Neural cell (in vitro differentiated cells): ENCODE data around the gene ITPR2. TPM values are rescaled to one million over a fixed set of nuclear protein-coding genes. Genes with fewer than 3 reads are reported as not detected.

ENCODE experiments used
- H2AFZ ChIP-seq: fragments of 200-600, 300-800 bp; sonication (generic), shearing (Covaris generic); 2 replicates; pipeline ENCODE4 v1.6.0; 2014; ENCODE audit warnings: low read depth, mild to moderate bottlenecking, antibody characterized with exemption, low read length, moderate library complexity
- H3F3A ChIP-seq: fragments of 200-600 bp; shearing (Covaris generic); 2 replicates; pipeline ENCODE4 v1.6.1; 2016; ENCODE audit warnings: mild to moderate bottlenecking, moderate library complexity, mixed read lengths, antibody characterized with exemption, low read length; ENCODE audit not compliant: insufficient read depth, poor library complexity, severe bottlenecking
- H3K27ac ChIP-seq: fragments of 200-600, 300-800 bp; sonication (generic), shearing (Covaris generic); 2 replicates; pipeline ENCODE4 v1.5.1; 2014; ENCODE audit warnings: mild to moderate bottlenecking, low read length, moderate library complexity
- H3K27me3 ChIP-seq: fragments of 300-800, 200-600 bp; sonication (generic), shearing (Covaris generic); 2 replicates; pipeline ENCODE4 v1.6.0; 2014; ENCODE audit warnings: mild to moderate bottlenecking, low read depth, low read length, moderate library complexity; ENCODE audit not compliant: insufficient read depth
- H3K36me3 ChIP-seq: fragments of 300-800, 200-600 bp; sonication (generic), shearing (Covaris generic); 2 replicates; pipeline ENCODE4 v1.5.1; 2014; ENCODE audit warnings: mild to moderate bottlenecking, antibody characterized with exemption, low read length, moderate library complexity; ENCODE audit not compliant: insufficient read depth
- H3K4me2 ChIP-seq: fragments of 300-800, 200-600 bp; sonication (generic), shearing (Covaris generic); 2 replicates; pipeline ENCODE4 v1.6.0; 2014; ENCODE audit warnings: mild to moderate bottlenecking, low read length
- H3K4me3 ChIP-seq: fragments of 300-800, 200-600 bp; sonication (generic), shearing (Covaris generic); 2 replicates; pipeline ENCODE4 v1.5.1; 2014; ENCODE audit warnings: mild to moderate bottlenecking, low read length, moderate library complexity
- H3K79me2 ChIP-seq: fragments of 200-600 bp; shearing (Covaris generic); replicated peaks from 2 replicates; pipeline ENCODE4 v1.6.0; 2014; ENCODE audit warnings: mild to moderate bottlenecking, low read length, moderate library complexity; ENCODE audit not compliant: insufficient read depth
- H3K9ac ChIP-seq: fragments of 300-800, 200-600 bp; sonication (generic), shearing (Covaris generic); 2 replicates; pipeline ENCODE4 v1.6.1; 2016; ENCODE audit warnings: mild to moderate bottlenecking, low read length, mixed read lengths
- H3K9me2 ChIP-seq: fragments of 200-600 bp; shearing (Covaris generic); 2 replicates; pipeline ENCODE4 v1.6.1; 2016; ENCODE audit warnings: mild to moderate bottlenecking, low read length, mixed read lengths; ENCODE audit not compliant: insufficient read depth
- H3K9me3 ChIP-seq: fragments of 200-600, 300-800 bp; sonication (generic), shearing (Covaris generic); 2 replicates; pipeline ENCODE4 v1.6.1; 2016; ENCODE audit warnings: mild to moderate bottlenecking, mixed run types, low read length, moderate library complexity, mixed read lengths
- H4K20me1 ChIP-seq: fragments of 200-600 bp; shearing (Covaris generic); 2 replicates; pipeline ENCODE4 v1.6.1; 2016; ENCODE audit warnings: mild to moderate bottlenecking, mixed run types; ENCODE audit not compliant: insufficient read depth
- EP300 ChIP-seq: fragments of 450-650 bp; conservative IDR thresholded peaks from 2 replicates; pipeline ENCODE4 v1.6.1; 2014; ENCODE audit warnings: antibody characterized with exemption, mild to moderate bottlenecking, moderate library complexity; ENCODE audit not compliant: poor library complexity, severe bottlenecking
- EZH2 ChIP-seq: fragments of 200-600, 300-800 bp; shearing (Covaris generic), sonication (generic); IDR thresholded peaks from 2 replicates; pipeline ENCODE4 v1.6.1; 2014; ENCODE audit warnings: antibody characterized with exemption, low read length, borderline replicate concordance, mild to moderate bottlenecking; ENCODE audit not compliant: insufficient read depth, poor library complexity, severe bottlenecking
- MXI1 ChIP-seq: fragments of 450-650 bp; conservative IDR thresholded peaks from 2 replicates; pipeline ENCODE4 v1.6.1; 2014; ENCODE audit warnings: antibody characterized with exemption, mild to moderate bottlenecking; ENCODE audit not compliant: poor library complexity, severe bottlenecking
- POLR2AphosphoS5 ChIP-seq: IDR thresholded peaks from 2 replicates; pipeline ENCODE4 v1.6.1; 2012
- RAD21 ChIP-seq: fragments of 450-650 bp; conservative IDR thresholded peaks from 2 replicates; pipeline ENCODE4 v1.6.1; 2014; ENCODE audit warnings: antibody characterized with exemption, mild to moderate bottlenecking, moderate library complexity
- SMC3 ChIP-seq: fragments of 450-650 bp; conservative IDR thresholded peaks from 2 replicates; pipeline ENCODE4 v1.6.1; 2014; ENCODE audit warnings: antibody characterized with exemption, mild to moderate bottlenecking, moderate library complexity; ENCODE audit not compliant: poor library complexity
- TAF1 ChIP-seq: IDR thresholded peaks from 2 replicates; pipeline ENCODE4 v1.6.1; 2012; ENCODE audit warnings: low read depth
- polyA plus RNA-seq: library from polyadenylated mRNA; depleted of rRNA; stranded (reverse); fragments of >200 nt; gene quantifications from 2 replicates; pipeline ENCODE4 v1.2.3, GENCODE V29; 2014
- TF ChIP-seq, protein P1 (sequence below): IDR thresholded peaks from 2 replicates; pipeline ENCODE4 v1.6.1; 2012; ENCODE audit warnings: borderline replicate concordance
- TF ChIP-seq, protein P2 (sequence below): fragments of 450-650 bp; IDR thresholded peaks from 2 replicates; pipeline ENCODE4 v1.5.1; 2014; ENCODE audit warnings: antibody characterized with exemption, mild to moderate bottlenecking, moderate library complexity; ENCODE audit not compliant: poor library complexity, severe bottlenecking

Gene ITPR2
- polyA plus RNA-seq, 1 donor from 2014 or later = 2.0 TPM

DNA sequence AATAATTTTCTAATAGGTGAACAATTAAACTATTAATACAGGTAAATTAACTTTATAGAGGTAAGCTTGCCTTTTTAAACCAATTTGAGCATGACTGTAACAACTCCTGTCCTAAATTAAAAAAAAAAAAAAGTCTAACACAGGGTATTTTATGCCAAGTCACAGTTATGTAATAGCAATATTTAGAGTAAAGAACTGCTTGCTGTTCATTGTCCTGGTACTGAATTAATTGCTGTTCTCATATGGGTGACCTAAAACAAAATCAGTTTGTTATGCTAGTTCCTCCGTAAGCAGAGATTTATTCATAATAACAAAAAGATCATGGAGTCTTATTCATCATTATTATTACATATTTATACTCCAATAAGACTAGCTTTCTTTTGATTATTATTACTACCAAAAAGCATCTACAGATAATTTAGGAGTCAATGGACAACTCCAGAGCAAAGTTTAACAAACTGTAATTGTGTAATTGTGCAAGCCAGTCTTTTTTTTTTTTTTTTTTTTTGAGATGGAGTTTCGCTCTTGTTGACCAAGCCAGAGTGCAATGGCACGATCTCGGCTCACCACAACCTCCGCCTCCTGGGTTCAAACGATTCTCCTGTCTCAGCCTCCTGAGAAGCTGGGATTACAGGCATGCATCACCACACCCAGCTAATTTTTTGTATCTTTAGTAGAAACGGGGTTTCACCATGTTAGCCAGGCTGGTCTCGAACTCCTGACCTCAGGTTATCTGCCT is 98.3 kb downstream of the ITPR2 start:
- no peak overlapping the region for H3K27ac ChIP-seq
- TF ChIP-seq, protein P1, sequence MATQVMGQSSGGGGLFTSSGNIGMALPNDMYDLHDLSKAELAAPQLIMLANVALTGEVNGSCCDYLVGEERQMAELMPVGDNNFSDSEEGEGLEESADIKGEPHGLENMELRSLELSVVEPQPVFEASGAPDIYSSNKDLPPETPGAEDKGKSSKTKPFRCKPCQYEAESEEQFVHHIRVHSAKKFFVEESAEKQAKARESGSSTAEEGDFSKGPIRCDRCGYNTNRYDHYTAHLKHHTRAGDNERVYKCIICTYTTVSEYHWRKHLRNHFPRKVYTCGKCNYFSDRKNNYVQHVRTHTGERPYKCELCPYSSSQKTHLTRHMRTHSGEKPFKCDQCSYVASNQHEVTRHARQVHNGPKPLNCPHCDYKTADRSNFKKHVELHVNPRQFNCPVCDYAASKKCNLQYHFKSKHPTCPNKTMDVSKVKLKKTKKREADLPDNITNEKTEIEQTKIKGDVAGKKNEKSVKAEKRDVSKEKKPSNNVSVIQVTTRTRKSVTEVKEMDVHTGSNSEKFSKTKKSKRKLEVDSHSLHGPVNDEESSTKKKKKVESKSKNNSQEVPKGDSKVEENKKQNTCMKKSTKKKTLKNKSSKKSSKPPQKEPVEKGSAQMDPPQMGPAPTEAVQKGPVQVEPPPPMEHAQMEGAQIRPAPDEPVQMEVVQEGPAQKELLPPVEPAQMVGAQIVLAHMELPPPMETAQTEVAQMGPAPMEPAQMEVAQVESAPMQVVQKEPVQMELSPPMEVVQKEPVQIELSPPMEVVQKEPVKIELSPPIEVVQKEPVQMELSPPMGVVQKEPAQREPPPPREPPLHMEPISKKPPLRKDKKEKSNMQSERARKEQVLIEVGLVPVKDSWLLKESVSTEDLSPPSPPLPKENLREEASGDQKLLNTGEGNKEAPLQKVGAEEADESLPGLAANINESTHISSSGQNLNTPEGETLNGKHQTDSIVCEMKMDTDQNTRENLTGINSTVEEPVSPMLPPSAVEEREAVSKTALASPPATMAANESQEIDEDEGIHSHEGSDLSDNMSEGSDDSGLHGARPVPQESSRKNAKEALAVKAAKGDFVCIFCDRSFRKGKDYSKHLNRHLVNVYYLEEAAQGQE = no peak
- no peak for TF ChIP-seq EZH2
- TF ChIP-seq SMC3 = no peak
- no peak for TF ChIP-seq RAD21
- TF ChIP-seq, protein P2, sequence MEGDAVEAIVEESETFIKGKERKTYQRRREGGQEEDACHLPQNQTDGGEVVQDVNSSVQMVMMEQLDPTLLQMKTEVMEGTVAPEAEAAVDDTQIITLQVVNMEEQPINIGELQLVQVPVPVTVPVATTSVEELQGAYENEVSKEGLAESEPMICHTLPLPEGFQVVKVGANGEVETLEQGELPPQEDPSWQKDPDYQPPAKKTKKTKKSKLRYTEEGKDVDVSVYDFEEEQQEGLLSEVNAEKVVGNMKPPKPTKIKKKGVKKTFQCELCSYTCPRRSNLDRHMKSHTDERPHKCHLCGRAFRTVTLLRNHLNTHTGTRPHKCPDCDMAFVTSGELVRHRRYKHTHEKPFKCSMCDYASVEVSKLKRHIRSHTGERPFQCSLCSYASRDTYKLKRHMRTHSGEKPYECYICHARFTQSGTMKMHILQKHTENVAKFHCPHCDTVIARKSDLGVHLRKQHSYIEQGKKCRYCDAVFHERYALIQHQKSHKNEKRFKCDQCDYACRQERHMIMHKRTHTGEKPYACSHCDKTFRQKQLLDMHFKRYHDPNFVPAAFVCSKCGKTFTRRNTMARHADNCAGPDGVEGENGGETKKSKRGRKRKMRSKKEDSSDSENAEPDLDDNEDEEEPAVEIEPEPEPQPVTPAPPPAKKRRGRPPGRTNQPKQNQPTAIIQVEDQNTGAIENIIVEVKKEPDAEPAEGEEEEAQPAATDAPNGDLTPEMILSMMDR = no peak
- TF ChIP-seq MXI1 = no peak
- no peak for TF ChIP-seq POLR2AphosphoS5
- TF ChIP-seq EP300 = no peak
- TF ChIP-seq TAF1 = no peak
- H3K9me3 ChIP-seq = peaks cover 5% of the 10 kb centered on the region
- H3K36me3 ChIP-seq = no peaks in the 10 kb centered on the region
- no peaks in the 10 kb centered on the region for H3F3A ChIP-seq
- no peaks in the 10 kb centered on the region for H3K9me2 ChIP-seq
- no peaks in the 10 kb centered on the region for H4K20me1 ChIP-seq
- no peak overlapping the region for H3K9ac ChIP-seq
- H3K79me2 ChIP-seq = no peaks in the 10 kb centered on the region
- no peaks in the 10 kb centered on the region for H3K27me3 ChIP-seq
- H3K4me2 ChIP-seq = no peak overlapping the region
- H3K4me3 ChIP-seq = no peak overlapping the region
- no peak overlapping the region for H2AFZ ChIP-seq

DNA sequence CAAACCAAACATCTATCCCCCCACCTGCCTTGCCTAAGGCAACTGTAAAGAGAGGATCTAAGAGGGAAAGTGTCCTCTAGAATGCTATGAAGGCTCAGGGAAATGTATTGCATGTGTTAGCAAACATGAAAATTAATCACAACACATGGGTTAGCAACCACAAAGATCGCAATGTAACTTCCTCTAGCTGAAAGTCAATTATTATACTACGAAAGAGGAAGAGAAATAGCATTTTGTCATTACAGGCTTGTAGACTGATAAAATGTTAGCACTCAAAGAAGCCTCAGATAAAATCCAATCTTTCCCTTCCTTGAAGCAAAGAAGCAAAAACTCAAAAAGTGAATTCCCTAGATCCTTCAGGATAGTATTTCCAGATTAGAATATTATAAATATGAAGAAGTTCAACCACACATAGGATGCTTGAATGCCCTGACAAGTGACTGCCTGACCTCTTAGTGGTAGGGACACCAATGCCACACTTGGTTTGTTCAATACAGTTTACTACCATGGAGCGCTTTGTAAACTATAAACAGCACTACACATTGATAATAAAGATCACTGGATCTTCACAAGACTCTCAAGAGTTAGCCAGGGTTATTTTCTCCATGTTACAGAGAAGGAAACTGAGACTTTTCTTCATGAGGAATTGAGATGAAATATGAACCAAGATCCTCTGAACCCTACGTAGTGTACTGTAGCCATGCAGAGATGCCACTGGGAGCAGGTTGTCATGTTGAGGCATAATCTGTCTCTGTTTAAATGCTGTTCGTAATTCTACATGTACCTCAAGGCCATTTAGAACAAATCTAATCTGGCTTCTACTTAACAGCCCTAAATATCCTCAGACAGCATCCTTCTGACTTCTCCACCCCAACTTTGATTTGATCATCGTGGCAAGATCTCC is 100.7 kb downstream of the ITPR2 start:
- H2AFZ ChIP-seq = no peak overlapping the region
- H3K4me3 ChIP-seq = no peak overlapping the region
- H3K9me3 ChIP-seq = no peaks in the 10 kb centered on the region
- no peaks in the 10 kb centered on the region for H3K9me2 ChIP-seq
- no peak overlapping the region for H3K4me2 ChIP-seq
- no peak overlapping the region for H3K9ac ChIP-seq
- H3K27me3 ChIP-seq = no peaks in the 10 kb centered on the region
- TF ChIP-seq, protein P1 = no peak
- TF ChIP-seq RAD21 (no peak), SMC3 (no peak), MXI1 (no peak), EP300 (no peak)
- H4K20me1 ChIP-seq = no peaks in the 10 kb centered on the region
- no peak overlapping the region for H3K27ac ChIP-seq
- H3K79me2 ChIP-seq = no peaks in the 10 kb centered on the region
- no peaks in the 10 kb centered on the region for H3K36me3 ChIP-seq
- H3F3A ChIP-seq = no peaks in the 10 kb centered on the region
